Stimulated activated CD4-positive, alpha-beta T cell treated with anti-CD3 and anti-CD28 coated beads, Interleukin-4, amount 100 ng/mL, for 48 hours (primary cell): Measurements from ENCODE around the gene TOX3.

ENCODE experiments used
- DNase-seq, 2 donors: peaks; one replicate each; pipeline ENCODE4 v3.0.0-alpha.2; 2020; ENCODE audit warnings: low read depth in 2 of 2

Gene TOX3

GRCh38 chr16:52398021-52398420, 148.9 kb downstream of the TOX3 start:
- DNase-seq: no peak

- DNase-seq: no peak
Measured at GRCh38 chr16:52393448-52393847, 153.5 kb downstream of the TOX3 start.

- no peak for DNase-seq
Measured at GRCh38 chr16:52389045-52389444, 157.9 kb downstream of the TOX3 start.
